NB4 (cell line): ENCODE data around the gene AQP7.

ENCODE experiments used
- MYC ChIP-seq: IDR thresholded peaks from 2 replicates; pipeline ENCODE4 v1.6.1; 2011; ENCODE audit warnings: low read depth, low read length
- POLR2A ChIP-seq: IDR thresholded peaks from 2 replicates; pipeline ENCODE4 v1.6.1; 2011; ENCODE audit warnings: mild to moderate bottlenecking; ENCODE audit not compliant: insufficient read length; ENCODE audit errors: extremely low read depth
- TF ChIP-seq, protein P1 (sequence below): IDR thresholded peaks from one replicate; pipeline ENCODE4 v1.5.1; 2012; ENCODE audit warnings: low read depth, low read length
- TF ChIP-seq, protein P2 (sequence below): IDR thresholded peaks from 2 replicates; pipeline ENCODE4 v1.6.1; 2011; ENCODE audit warnings: low read depth, low read length

DNA sequence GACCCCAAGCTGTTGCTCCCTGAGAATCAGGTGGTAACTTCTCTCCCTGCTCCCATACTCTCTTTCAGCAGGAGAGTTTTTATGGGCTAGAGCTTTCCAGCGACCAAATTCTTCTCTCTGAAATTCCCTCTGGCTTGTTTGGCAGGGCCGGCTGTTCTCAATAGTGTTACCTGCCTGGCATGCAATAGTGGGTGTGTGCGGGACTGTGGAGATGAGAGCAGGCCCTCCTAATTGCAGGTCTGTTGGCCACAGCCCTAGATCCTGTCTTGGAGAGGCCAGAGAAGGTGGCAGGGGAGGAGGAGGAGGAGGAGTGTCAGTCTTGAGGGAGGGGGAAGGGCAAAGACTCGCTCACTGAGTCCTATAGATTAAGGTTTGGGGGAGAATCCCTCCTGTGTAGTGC lies 29.5 kb downstream of the AQP7 start:
- TF ChIP-seq, protein P1, sequence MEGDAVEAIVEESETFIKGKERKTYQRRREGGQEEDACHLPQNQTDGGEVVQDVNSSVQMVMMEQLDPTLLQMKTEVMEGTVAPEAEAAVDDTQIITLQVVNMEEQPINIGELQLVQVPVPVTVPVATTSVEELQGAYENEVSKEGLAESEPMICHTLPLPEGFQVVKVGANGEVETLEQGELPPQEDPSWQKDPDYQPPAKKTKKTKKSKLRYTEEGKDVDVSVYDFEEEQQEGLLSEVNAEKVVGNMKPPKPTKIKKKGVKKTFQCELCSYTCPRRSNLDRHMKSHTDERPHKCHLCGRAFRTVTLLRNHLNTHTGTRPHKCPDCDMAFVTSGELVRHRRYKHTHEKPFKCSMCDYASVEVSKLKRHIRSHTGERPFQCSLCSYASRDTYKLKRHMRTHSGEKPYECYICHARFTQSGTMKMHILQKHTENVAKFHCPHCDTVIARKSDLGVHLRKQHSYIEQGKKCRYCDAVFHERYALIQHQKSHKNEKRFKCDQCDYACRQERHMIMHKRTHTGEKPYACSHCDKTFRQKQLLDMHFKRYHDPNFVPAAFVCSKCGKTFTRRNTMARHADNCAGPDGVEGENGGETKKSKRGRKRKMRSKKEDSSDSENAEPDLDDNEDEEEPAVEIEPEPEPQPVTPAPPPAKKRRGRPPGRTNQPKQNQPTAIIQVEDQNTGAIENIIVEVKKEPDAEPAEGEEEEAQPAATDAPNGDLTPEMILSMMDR, result no peak
- TF ChIP-seq, protein P2, sequence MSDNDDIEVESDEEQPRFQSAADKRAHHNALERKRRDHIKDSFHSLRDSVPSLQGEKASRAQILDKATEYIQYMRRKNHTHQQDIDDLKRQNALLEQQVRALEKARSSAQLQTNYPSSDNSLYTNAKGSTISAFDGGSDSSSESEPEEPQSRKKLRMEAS, result no peak
- TF ChIP-seq POLR2A (no peak), MYC (no peak)
